Retina (tissue), 1 donor: ENCODE measurements around the gene SRPK1.
"Not testable (repeated sequence)": the region's sequence is repeated elsewhere in the genome, so short reads cannot be mapped to it uniquely, and the experiment has no call there.

Experiments
- DNase-seq: peaks from one replicate; pipeline ENCODE4 v3.0.0-alpha.2; 2016

The SRPK1 gene

DNA sequence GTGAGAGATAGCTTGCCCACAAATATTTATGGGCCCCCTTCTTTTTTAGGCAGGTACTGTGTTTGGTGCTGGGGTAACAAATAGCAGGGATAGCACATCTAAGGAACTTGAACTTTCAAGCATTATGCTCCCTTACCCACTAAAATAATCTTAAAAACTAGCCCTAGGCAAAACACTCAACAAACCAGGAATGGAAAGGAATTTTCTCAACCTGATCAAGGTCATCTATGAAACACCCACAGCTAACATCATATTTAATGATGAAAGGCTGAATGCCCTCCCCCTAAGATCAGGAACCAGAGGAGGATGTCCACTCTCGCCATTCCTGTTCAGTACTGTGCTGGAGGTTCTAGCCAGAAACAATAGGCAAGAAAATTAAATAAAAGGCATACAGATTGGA is 8.7 kb upstream of the SRPK1 start:
- DNase-seq: no peak

DNA sequence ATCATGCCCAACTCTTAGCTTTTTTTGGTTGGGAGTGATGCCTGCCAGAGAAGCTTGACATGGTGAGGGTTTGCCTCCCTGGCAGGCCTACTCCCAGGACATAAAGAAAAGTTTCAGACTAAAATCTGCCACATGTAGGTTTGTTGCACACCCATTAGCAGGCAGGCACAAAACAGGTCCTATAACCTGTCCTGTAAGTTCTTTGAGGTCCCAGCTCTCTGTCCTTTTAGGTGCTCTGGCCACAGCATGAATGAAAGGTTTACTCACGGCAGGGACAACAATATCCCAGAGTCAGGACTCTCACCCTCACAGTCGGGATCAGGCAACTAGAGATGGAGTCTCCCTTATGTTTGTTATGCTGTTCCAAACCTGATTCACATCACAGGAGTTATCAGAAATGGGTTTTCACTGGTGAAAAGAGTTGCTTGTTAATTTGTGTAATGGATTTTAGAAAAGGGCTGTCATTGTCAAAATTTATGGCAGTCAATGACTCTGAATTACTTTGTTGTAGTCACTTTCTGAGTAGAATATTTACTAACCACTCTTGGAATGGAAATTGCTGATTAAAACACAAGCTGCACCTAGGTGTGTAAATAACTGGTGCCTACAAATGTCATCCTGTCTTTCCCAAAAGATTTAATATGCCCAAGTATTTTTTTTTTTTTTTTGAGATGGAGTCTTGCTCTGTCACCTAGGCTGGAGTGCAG is 5.8 kb upstream of the SRPK1 start:
- DNase-seq: no peak

DNA sequence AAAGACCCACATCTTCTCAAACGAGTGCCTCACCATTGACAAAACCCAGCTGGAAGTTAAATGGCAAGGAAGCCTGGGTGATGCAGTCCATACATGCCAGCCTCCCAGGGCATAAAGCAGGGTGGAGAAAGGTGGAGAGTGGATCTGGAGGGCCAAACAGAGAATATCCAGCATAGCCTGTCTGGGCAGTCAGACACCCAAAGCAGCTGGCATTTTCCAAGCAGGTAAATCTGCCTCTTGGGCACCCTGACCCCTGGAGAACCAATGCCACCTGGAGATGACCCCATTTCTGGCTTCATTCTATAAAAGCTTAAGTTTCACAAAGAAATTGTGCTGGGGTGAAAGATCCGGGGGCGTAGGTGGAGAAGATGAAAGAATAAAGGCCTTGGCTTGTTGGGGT is 5.1 kb upstream of the SRPK1 start:
- DNase-seq: no peak

DNA sequence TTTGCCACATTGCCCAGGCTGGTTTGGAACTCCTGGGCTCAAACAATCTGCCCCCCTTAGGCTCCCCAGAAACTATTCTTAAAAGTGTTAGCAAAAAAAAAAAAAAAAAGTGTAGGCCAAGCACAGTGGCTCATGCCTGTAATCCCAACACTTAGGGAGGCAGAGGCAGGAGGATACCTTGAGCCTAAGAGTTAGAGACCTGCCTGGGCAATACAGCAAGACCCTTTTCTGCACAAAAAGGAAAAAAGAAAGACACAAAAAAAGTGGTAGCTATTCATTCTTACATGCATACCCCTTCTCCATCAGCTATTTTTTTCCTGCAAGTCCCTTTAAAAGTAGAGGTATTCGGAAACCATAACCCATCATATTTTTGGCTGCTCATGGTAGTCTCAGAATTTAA is 3.2 kb upstream of the SRPK1 start:
- DNase-seq: no peak

DNA sequence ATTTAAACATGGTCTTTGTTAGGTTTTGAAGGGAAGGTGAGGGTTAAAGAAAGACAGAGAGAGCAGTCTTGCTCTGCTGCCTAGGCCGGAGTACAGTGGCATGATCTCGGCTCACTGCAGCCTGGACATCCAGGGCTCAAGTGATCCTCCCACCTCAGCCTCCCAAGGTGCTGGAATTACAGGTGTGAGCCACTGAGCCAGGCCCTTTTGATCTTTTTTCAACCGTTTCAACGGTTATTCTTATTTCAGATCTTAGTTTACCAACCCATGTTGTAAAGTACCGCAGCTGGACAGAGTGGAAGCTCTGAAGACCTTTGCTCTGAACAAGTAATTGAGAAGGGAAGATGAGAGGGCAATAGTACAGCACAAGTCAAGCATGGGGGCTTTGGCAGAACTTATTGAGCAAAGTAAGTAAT is 1.2 kb upstream of the SRPK1 start:
- DNase-seq: no peak

DNA sequence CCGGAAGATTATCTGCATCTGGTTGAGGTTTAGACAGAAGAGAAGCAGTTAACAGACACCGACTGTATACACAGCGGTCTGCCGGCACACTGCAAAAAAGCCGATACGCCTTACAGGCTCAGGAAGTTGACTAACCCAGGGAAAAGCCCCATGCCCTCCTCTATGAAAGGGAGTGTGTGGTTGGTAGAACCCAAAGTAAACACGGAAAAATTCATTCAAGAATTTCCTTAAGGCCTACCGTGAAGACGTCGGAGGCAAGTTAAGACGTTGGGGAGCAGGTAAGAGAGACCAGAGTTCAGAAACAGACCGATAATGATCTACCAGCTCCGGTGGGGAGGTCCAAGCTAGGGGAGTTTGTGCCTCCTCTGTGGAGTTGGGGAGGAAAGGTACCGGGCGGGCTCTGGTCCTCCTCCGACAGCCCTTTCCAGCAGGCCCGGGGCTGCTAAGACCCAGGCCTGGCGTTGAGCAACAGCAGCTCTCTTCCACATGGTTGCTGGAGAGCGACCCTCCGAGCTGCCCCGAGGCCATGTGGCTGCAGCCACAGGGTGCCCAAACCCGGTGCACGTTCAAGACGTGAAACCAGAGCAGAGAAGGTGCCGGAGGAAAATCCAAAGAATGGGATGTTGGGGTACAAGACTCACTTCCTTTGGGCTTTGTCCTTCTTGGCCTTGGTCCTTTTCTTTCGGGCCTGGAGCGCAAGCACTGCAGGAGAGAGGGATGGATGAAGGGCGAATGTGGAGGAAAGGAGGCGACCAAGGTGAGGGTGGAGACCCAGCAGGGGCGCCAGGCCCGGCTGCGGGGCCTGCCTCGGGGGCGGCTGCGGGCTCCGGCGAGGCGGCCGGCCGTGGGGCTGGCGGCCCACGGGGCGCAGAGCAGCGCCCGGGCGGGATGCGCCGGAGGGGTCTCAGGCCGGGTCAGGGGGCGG is 809 bp downstream of the SRPK1 start:
- peak; percentile 79 for DNase-seq

DNA sequence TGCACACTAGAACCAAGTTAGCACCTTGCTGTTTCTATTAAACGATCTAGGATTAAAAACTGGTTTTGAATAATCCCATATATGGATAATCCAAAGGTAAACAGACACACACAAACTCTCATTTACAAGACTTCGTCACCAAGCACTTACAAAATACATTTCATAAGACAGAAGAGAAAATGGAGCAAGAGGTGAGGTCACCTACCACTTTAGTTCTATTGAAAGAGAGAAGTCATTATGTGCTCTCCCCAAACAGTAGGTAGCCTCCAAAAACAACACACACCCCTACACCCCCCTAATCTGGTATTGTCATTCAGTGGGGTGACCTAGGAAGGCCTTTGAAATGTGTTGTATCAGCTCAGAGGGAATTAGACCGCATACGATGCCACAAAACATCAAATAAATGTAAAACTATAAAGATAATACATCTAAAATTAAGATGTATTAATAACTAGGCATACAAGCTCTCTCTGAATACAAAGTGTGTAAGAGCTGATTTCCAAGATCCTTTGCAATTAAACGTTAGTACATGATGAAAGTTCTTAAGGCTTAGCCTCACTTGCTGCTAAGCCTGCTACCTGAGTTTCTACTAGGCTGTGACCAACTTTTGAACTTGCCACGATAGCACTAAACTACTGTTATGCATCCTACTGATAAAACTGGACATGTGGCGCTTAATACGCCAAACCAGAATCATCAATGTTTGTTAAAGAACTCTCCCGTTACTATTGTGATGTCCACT is 1.6 kb downstream of the SRPK1 start:
- no peak for DNase-seq

DNA sequence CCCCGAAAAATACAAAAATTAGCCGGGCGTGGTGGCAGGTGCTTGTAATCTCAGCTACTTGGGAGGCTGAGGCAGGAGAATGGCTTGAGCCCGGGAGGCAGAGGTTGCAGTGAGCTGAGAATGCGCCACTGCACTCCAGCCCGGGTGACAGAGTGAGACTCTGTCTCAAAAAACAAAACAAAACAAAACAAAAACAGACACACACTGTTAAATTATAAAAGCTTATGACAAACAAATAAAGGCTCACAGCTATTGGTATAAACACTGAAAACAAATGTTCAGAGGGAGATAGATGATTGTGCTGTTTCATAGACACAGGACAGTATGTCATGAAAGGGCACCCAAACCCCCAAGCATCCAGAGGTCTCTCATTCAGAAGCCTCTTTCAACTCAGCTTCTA is 4.0 kb downstream of the SRPK1 start:
- DNase-seq: not testable (repeated sequence)

DNA sequence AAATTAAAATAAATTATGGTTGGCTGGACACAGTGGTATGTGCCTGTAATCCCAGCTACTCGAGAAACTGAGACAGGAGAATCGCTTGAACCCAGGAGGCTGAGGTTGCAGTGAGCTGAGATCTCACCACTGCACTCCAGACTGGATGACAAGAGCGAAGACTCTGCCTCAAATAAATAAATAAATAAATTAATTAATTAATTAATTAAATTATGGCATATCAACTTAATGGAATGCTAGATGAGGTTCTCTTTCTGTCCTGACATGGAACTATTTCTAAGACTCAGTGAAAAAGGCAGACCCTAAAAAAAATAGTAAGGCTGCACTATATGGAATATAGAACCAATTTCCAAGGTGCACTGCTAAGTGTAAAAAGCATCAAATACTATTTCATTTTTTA is 4.8 kb downstream of the SRPK1 start:
- DNase-seq: no peak

DNA sequence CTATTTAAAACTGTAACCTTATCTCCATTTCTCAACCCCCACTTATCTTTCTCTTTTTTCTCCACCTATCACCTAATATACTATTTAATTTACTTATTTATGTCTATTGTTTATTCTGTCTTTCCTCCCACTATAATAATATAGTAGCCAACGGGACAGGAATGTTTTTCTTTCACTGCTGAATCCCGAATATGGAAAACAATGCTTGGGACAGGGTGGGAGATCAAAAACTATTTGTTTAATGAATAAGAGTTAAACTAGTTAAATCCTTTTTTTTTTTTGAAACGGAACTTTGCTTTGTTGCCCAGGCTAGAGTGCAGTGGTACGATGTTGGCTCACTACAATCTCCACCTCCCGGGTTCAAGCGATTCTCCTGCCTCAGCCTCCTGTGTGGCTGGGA is 6.4 kb downstream of the SRPK1 start:
- DNase-seq: no peak

DNA sequence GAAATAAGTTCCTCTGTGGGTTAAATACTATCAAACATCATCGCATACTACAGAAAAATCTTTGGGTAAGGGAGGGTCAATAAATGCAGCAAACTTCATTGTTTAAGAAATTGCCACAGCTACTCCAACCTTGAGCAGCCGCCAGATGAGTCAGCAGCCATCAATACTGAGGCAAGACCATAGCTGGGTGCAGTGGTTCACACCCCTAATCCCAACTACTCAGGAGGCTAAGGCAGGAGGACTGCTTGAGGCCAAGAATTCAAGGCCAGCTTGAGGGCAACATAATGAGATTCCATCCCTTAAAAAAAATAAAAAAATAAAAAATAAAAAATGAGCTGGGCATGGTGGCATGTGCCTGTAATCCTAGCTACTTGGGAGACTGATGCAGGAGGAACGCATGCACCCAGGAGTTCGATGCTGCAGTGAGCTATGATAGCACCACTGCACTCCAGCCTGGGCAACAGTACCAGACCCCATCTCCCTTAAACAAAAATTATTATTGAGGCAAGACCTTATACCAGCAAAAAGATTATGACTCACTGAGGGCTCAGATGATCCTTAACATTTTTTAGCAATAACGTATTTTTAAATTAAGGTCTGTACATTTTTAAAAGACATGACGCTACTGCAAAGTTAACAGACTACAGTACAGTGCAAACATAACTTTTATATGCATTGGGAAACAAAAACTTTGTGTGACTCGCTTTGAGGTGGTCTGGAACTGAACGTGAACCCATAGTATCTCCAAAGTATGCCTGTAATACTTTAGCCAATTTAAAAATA is 8.8 kb downstream of the SRPK1 start:
- DNase-seq: no peak

DNA sequence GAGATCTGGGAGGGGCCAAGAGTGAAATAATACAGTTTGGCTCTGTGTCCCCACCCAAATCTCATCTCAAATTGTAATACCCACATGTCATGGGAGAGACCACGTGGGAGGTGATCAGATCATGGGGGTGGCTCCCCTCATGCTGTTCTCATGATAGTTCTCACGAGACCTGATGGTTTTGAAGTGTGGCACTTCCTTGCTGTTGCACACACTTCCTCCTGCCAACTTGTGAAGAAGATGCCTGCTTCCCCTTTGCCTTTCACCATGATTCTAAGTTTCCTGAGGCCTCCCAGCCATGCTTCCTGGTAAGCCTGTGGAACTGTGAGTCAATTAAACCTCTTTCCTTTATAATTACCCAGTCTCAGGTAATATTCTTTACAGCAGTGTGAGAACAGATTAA is 11.3 kb downstream of the SRPK1 start:
- DNase-seq: not testable (repeated sequence)

DNA sequence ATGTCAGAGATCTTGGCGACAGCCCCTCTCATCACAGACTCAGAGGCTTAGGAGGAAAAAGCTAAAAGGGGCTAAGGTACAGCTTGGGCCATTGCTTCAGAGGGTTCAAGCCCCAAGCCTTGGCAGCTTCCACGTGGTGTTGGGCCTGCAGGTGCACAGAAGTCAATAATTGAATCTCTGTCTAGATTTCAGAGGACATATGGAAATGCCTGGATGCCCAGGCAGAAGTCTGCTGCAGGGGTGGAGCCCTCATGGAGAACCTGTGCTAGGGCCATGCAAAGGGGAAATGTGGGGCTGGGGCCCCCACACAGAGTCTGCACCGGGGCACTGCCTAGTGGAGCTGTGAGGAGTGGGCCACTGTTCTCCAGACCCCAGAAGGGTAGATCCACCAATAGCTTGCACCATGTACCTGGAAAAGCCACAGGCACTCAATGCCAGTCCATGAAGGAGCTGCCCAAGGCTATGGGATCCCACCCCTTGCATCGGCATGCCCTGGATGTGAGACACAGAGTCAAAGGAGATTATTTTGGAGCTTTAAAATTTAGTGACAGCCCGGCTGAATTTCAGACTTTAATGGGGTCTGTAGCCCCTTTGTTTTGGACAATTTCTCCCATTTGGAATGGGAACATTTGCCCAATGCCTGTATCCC is 12.0 kb downstream of the SRPK1 start:
- DNase-seq: not testable (repeated sequence)

DNA sequence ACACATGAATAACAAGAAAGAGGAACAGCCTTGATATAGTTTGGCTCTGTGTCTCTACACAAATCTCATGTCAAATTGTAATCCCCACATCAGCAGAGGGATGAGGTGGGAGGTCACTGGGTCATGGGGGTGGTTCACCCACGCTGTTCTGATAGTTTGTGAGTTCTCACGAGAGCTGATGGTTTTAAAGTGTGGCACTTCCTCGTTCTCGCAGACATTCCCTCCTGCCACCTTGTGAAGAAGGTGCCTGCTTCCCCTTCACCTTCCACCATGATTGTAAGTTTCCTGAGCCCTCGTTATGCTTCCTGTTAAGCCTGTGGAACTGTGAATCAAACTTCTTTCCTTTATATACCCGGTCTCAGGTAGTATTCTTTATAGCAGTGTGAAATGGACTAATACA is 13.1 kb downstream of the SRPK1 start:
- DNase-seq: no peak

DNA sequence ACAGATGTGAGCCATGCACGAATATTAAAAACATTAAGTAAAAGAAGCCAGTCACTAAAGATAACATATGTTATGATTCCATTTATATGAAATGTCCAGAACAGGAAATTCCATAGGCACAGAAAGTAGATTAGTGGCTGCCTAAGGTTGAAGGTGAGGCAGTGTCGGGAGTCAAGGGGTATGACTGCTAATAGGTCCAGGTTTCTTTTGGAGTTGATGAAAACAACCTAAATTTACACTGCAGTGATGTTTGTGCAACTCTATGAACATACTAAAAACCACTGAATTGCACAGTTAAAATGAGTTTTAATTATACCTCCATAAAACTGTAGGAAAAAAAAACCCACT is 14.4 kb downstream of the SRPK1 start:
- no peak for DNase-seq

DNA sequence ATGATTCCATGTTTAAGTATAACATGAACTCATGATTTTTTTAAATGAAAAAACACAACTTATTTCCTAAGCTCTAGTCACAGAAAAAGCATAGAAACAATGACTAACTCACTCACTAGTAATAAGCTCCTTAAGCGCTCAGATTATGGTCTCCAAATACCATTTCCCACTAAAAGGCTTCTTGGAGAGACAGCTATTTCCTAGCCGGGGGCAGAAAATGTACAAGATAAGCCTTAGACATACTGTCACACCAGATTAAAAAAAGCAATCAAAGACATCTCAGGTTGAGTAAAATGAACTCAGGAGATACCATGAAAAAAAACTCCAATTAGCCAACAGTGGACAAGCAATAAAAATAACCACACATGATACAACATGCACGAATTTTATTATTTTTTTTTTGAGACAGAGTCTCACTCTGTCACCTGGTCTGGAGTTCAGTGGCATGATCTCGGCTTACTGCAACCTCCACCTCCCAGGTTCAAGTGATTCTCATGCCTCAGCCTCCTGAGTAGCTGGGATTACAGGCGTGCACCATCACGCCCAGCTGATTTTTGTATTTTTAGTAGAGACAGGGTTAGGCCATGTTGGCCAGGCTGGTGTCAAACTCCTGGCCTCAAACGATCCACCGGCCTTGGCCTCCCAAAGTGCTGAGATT is 14.9 kb downstream of the SRPK1 start:
- no peak for DNase-seq

DNA sequence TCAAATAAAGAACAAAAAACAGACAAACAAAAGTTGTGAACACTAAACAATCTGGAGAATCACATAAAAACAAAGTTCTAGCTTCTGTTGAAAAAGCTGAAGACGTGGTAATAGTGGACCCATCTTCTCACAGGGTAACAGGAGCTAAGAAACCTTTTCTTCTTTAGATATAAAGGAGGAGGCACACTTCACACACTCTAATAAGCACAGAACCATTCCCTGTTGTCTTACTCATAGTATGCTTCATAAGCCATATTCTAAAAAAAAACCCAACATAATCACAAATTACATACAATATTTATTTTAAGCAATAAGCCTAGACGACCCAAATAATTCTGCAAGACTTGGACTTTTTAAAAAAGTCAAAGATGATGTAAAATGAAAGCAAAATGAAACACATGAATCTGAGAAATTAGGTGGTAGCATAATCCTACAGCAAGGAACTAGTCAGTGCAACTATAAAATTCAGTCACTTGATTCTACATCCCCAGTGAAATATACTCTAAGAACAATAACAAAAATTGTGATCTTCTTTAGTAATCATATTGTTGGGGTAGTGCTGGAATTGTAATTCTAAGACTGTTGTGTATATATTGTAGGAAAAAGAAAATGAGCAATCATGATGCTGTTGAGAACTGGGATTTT is 15.6 kb downstream of the SRPK1 start:
- DNase-seq: no peak

DNA sequence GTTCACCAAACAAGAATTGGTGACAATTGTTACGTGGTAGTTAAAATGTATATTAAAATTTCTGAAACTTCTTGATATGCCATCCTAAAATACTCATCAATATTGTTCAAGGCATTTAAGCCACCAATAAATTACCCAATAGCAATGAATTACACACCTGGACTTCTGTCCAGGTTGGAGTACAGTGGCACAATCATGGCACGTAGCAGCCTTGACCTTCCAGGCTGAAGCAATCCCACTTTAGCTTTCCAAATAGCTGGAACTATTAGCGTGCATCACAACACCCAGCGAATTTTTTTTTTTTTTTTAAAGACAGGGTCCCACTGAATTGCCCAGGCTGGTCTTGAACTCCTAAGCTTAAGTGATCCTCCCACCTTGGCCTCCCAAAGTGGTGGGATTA is 17.2 kb downstream of the SRPK1 start:
- no peak for DNase-seq

DNA sequence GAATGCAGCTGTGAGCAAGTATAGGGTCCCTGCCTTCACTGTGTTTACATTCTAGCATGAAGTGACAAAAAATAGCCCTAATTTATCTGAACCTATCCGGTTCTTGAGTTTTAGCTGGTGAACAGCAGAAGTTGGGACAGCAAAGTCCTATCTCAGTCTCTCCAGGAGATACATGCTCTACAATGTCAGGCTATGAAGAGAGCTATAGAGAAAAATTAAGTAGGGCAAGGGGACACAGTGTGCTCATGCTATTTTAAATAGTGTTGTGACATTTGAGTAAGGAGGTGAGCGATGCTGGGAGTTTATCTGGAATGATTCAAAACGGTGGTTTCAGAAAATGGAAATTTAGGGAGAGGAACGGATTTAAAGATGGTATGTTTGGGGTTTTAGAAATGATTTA is 20.4 kb downstream of the SRPK1 start:
- DNase-seq: no peak

DNA sequence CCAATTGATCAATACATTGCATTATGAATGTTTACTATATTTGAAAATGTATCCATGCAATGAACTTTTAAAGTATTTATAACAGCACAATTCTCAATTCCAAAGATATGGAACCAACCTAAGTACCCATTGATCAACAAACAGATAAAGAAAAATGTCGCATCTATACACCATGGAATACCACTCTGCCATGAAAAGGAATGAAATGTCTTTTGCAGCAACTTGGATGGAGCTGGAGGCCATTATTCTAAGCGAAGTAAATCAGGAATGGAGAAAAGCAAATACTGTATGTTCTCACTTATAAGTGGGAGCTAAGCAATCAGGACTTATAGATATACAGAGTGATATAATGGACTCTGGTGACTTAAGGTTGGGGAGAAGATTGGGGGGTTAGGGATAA is 22.9 kb downstream of the SRPK1 start:
- DNase-seq: no peak

DNA sequence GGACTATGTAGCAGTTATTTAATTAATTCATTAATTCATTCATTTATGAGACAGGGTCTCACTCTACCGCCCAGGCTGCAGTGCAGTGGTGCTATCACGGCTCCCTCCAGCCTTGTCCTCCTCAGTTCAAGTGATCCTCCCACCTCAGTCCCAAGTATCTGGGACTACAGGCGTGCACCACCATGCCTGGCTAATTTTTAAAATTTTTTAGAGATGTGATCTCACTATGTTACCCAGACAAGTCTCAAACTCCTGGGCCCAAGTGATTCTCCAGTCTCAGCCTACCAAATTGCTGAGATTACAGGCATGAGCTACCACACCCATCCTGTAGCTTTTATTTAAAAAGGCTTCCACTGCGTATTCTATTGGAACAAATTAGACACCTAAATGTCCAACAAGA is 23.4 kb downstream of the SRPK1 start:
- no peak for DNase-seq
